Stromal cell of bone marrow (primary cell): ENCODE data around the gene TRIM77.
"Not testable (repeated sequence)": the region's sequence is repeated elsewhere in the genome, so short reads cannot be mapped to it uniquely, and the experiment has no call there.

Source experiments
- DNase-seq: peaks from one replicate; pipeline ENCODE4 v3.0.0-alpha.2; 2012; ENCODE audit warnings: low read depth

TRIM77 gene

GRCh38 chr11:89709999-89710398, at the start of gene TRIM77:
Gene TRIM77, plus strand, starts transcription at chr11:89710299. Its CDS starts 0 bp downstream, at chr11:89710299.
- not testable (repeated sequence) for DNase-seq

- DNase-seq: no peak
Measured at GRCh38 chr11:89667001-89667400, 43.1 kb upstream of the TRIM77 start.

- DNase-seq: not testable (repeated sequence)
Measured at GRCh38 chr11:89668158-89668557, 41.9 kb upstream of the TRIM77 start.

GRCh38 chr11:89669586-89669985, 40.5 kb upstream of the TRIM77 start:
- DNase-seq: not testable (repeated sequence)

GRCh38 chr11:89669993-89670669, 40.0 kb upstream of the TRIM77 start:
- DNase-seq: not testable (repeated sequence)

- not testable (repeated sequence) for DNase-seq
Measured at GRCh38 chr11:89672547-89672946, 37.6 kb upstream of the TRIM77 start.

GRCh38 chr11:89673380-89673779, 36.7 kb upstream of the TRIM77 start:
- DNase-seq: not testable (repeated sequence)

- not testable (repeated sequence) for DNase-seq
Measured at GRCh38 chr11:89675383-89675782, 34.7 kb upstream of the TRIM77 start.

- DNase-seq: not testable (repeated sequence)
Measured at GRCh38 chr11:89675948-89676347, 34.2 kb upstream of the TRIM77 start.

- DNase-seq: not testable (repeated sequence)
Measured at GRCh38 chr11:89707080-89707479, 3.0 kb upstream of the TRIM77 start.

- not testable (repeated sequence) for DNase-seq
Measured at GRCh38 chr11:89724866-89725498, 14.9 kb downstream of the TRIM77 start.

- not testable (repeated sequence) for DNase-seq
Measured at GRCh38 chr11:89730215-89730614, 20.1 kb downstream of the TRIM77 start.

- no peak for DNase-seq
Measured at GRCh38 chr11:89736566-89736965, 26.5 kb downstream of the TRIM77 start.

GRCh38 chr11:89737116-89737515, 27.0 kb downstream of the TRIM77 start:
- DNase-seq: no peak

GRCh38 chr11:89741406-89741805, 31.3 kb downstream of the TRIM77 start:
- DNase-seq: not testable (repeated sequence)

- DNase-seq: not testable (repeated sequence)
Measured at GRCh38 chr11:89744158-89744557, 34.1 kb downstream of the TRIM77 start.

GRCh38 chr11:89750822-89751221, 40.7 kb downstream of the TRIM77 start:
- not testable (repeated sequence) for DNase-seq
